HepG2 (cell line): ENCODE measurements around the gene FAM83C. TPM values are rescaled to one million over a fixed set of nuclear protein-coding genes. Genes with fewer than 3 reads are reported as not detected.

Source experiments
- CEBPZ ChIP-seq: IDR thresholded peaks from 2 replicates; pipeline ENCODE4 v1.6.1; 2012; ENCODE audit warnings: low read length, improper control_type of control experiment
- DZIP1 ChIP-seq: sonication (generic); formaldehyde crosslinking; IDR thresholded peaks from 2 replicates; pipeline ENCODE4 v1.5.0; 2020; ENCODE audit warnings: mild to moderate bottlenecking, missing genetic modification reagents
- EP300 ChIP-seq, 3 experiments: sonication (generic) in 1 of 3; formaldehyde crosslinking in 1 of 3; IDR thresholded peaks; 2 replicates each; pipeline versions ENCODE4 v1.5.1 to v1.6.1; 2011 to 2020; ENCODE audit warnings: low read depth in 2 of 3, low read length in 2 of 3, borderline replicate concordance in 1 of 3, improper control_type of control experiment in 1 of 3, mild to moderate bottlenecking in 1 of 3, missing genetic modification reagents in 1 of 3, moderate library complexity in 1 of 3
- FOXP1 ChIP-seq, 2 experiments: fragments of 450-650 bp in 1 of 2; IDR thresholded peaks; 2 replicates each; pipeline ENCODE4 v1.6.1; 2017 to 2018; ENCODE audit warnings: antibody characterized with exemption in 1 of 2
- GFI1 ChIP-seq: sonication (generic); formaldehyde crosslinking; IDR thresholded peaks from 2 replicates; pipeline ENCODE4 v1.5.0; 2020; ENCODE audit warnings: missing genetic modification reagents, mild to moderate bottlenecking, borderline replicate concordance
- HDAC2 ChIP-seq: sonication (generic); formaldehyde crosslinking; IDR thresholded peaks from 2 replicates; pipeline ENCODE4 v1.4.0; 2020; ENCODE audit warnings: missing genetic modification reagents
- IKZF4 ChIP-seq: sonication (generic); formaldehyde crosslinking; IDR thresholded peaks from 2 replicates; pipeline ENCODE4 v1.5.1; 2020; ENCODE audit warnings: borderline replicate concordance, mild to moderate bottlenecking, low read depth, missing genetic modification reagents; ENCODE audit errors: not compliant biosample characterization
- JUNB ChIP-seq: sonication (generic); formaldehyde crosslinking; IDR thresholded peaks from 2 replicates; pipeline ENCODE4 v1.8.0; 2022; ENCODE audit warnings: missing genetic modification reagents, mild to moderate bottlenecking, borderline replicate concordance
- KMT2B ChIP-seq: IDR thresholded peaks from 2 replicates; pipeline ENCODE4 v1.6.1; 2016; ENCODE audit warnings: missing genetic modification reagents, missing compliant biosample characterization
- NFE2L2 ChIP-seq: fragments of 150-350 bp; IDR thresholded peaks from 2 replicates; pipeline ENCODE4 v1.6.1; 2014; ENCODE audit warnings: low read length
- SNAPC2 ChIP-seq: sonication (generic); formaldehyde crosslinking; IDR thresholded peaks from 2 replicates; pipeline ENCODE4 v1.8.1; 2022; ENCODE audit warnings: mild to moderate bottlenecking, missing genetic modification reagents
- SOX13 ChIP-seq, 3 experiments: fragments of 450-650 bp in 1 of 3; sonication (generic) in 1 of 3; formaldehyde crosslinking in 1 of 3; IDR thresholded peaks in 2 of 3; conservative IDR thresholded peaks in 1 of 3; 2 replicates each; pipeline versions ENCODE4 v1.5.0 to v1.6.1; 2016 to 2020; ENCODE audit warnings: antibody characterized with exemption in 1 of 3, mild to moderate bottlenecking in 1 of 3, missing compliant biosample characterization in 1 of 3, missing genetic modification reagents in 1 of 3, moderate library complexity in 1 of 3
- SRF ChIP-seq: IDR thresholded peaks from 2 replicates; pipeline ENCODE4 v1.6.1; 2011; ENCODE audit warnings: mild to moderate bottlenecking, low read depth, low read length, moderate library complexity
- SYNCRIP ChIP-seq: fragments of 200-400 bp; formaldehyde crosslinking; IDR thresholded peaks from 2 replicates; pipeline ENCODE4 v1.6.1; 2018; ENCODE audit warnings: mild to moderate bottlenecking, low read depth, low read length; ENCODE audit not compliant: insufficient read depth
- TAF1 ChIP-seq: sonication (generic); formaldehyde crosslinking; IDR thresholded peaks from 2 replicates; pipeline ENCODE4 v1.4.0; 2020; ENCODE audit warnings: missing genetic modification reagents
- ZEB1 ChIP-seq: IDR thresholded peaks from 2 replicates; pipeline ENCODE4 v1.6.1; 2012; ENCODE audit warnings: mild to moderate bottlenecking, low read depth, inconsistent platforms; ENCODE audit not compliant: insufficient replicate concordance
- ZNF232 ChIP-seq: sonication (generic); formaldehyde crosslinking; IDR thresholded peaks from 2 replicates; pipeline ENCODE4 v1.4.0; 2020; ENCODE audit warnings: missing genetic modification reagents, borderline replicate concordance
- ZNF558 ChIP-seq: sonication (generic); formaldehyde crosslinking; IDR thresholded peaks from 2 replicates; pipeline ENCODE4 v1.9.0; 2022; ENCODE audit warnings: mild to moderate bottlenecking, missing genetic modification reagents, borderline replicate concordance
- ZNF75D ChIP-seq: sonication (generic); formaldehyde crosslinking; IDR thresholded peaks from 2 replicates; pipeline ENCODE4 v1.8.1; 2023; ENCODE audit warnings: missing genetic modification reagents, mild to moderate bottlenecking, borderline replicate concordance
- polyA plus RNA-seq, 8 experiments: library from polyadenylated mRNA; depleted of rRNA in 3 of 8; stranded (reverse) in 7 of 8; unstranded in 1 of 8; fragments of >200 nt; fragmentation: Illumina TruSeq in 4 of 8; extraction: Trizol in 4 of 8; gene quantifications; 2 replicates each; pipeline versions ENCODE4 v1.2.1 to v1.2.3, GENCODE V29; 2011 to 2016; ENCODE audit warnings: low read depth in 4 of 8, missing spikeins in 1 of 8, mixed read lengths in 1 of 8; ENCODE audit not compliant: insufficient read depth in 1 of 8
- total RNA-seq, 5 experiments: library from RNA; depleted of rRNA; stranded (reverse); fragments of >200 nt; fragmentation: Illumina TruSeq; extraction: Trizol; gene quantifications; 2 replicates each; pipeline ENCODE4 v1.2.3, GENCODE V29; 2016; ENCODE audit warnings: low read depth in 1 of 5

FAM83C gene
- total and polyA plus RNA-seq, 2 of the 13 experiments (the other 11 are each of a cell fraction or from before 2014, with no cell fraction given), result 0.04 TPM; not detected in 1

GRCh38 chr20:35287509-35288324, 4.5 kb downstream of the FAM83C start (continued):
- TF ChIP-seq ZNF232 (CRISPR knock-in tag) (no peak), CEBPZ (no peak), EP300 (IDR thresholded peaks at IDR 0.05; ENCODE audit: low read depth in 2 of 2, low read length in 2 of 2) (no peak), EP300 (CRISPR knock-in tag; IDR thresholded peaks at IDR 0.05; ENCODE audit: borderline replicate concordance) (0 out of 2 replicates have a peak, but pooled peaks have one; percentile 6), SOX13 (IDR thresholded peaks at IDR 0.05) (no peak), SOX13 (CRISPR knock-in tag; conservative IDR thresholded peaks at IDR 0.05 in 1 of 2, IDR thresholded peaks at IDR 0.05 in 1 of 2) (no peak), FOXP1 (IDR thresholded peaks at IDR 0.05) (no peak), FOXP1 (CRISPR knock-in tag; IDR thresholded peaks at IDR 0.05) (no peak), SRF (no peak), DZIP1 (peak; percentile 37; the same call in 1 of the 2 replicates), ZNF75D (CRISPR knock-in tag) (no peak), NFE2L2 (no peak), SYNCRIP (no peak), ZNF558 (CRISPR knock-in tag) (no peak), JUNB (CRISPR knock-in tag) (no peak), ZEB1 (no peak), TAF1 (CRISPR knock-in tag) (no peak), SNAPC2 (CRISPR knock-in tag) (no peak), KMT2B (CRISPR knock-in tag) (peak; percentile 44; the same call in 1 of the 2 replicates), GFI1 (CRISPR knock-in tag) (no peak), HDAC2 (CRISPR knock-in tag) (no peak), IKZF4 (no peak)
